GM13976 (cell line): ENCODE measurements around the gene RASA3.

Experiments
- DNase-seq: peaks from one replicate; pipeline ENCODE4 v3.0.0; 2012; ENCODE audit warnings: low spot score
- in situ Hi-C: fragments of 300-500 bp; cut with MboI; formaldehyde crosslinking; loops from one replicate; pipeline ENCODE4 v1.12.0; 2022; ENCODE audit warnings: low sequenced_read_pairs, mixed read lengths, inconsistent platforms; ENCODE audit not compliant: unreplicated experiment
- TF ChIP-seq, protein P1 (sequence below): IDR thresholded peaks from 2 replicates; pipeline ENCODE4 v1.5.1; 2012; ENCODE audit warnings: borderline replicate concordance, mild to moderate bottlenecking; ENCODE audit not compliant: insufficient read depth; ENCODE audit errors: extremely low read depth, missing control alignments, control extremely low read depth

RASA3 gene

GRCh38 chr13:114043421-114044053, 88.9 kb downstream of the RASA3 start:
- TF ChIP-seq, protein P1, sequence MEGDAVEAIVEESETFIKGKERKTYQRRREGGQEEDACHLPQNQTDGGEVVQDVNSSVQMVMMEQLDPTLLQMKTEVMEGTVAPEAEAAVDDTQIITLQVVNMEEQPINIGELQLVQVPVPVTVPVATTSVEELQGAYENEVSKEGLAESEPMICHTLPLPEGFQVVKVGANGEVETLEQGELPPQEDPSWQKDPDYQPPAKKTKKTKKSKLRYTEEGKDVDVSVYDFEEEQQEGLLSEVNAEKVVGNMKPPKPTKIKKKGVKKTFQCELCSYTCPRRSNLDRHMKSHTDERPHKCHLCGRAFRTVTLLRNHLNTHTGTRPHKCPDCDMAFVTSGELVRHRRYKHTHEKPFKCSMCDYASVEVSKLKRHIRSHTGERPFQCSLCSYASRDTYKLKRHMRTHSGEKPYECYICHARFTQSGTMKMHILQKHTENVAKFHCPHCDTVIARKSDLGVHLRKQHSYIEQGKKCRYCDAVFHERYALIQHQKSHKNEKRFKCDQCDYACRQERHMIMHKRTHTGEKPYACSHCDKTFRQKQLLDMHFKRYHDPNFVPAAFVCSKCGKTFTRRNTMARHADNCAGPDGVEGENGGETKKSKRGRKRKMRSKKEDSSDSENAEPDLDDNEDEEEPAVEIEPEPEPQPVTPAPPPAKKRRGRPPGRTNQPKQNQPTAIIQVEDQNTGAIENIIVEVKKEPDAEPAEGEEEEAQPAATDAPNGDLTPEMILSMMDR = peak; percentile 6
- DNase-seq = no peak
- in situ Hi-C loops = no loop called here

- in situ Hi-C loops = no loop called here
- DNase-seq = no peak
- TF ChIP-seq, protein P1 = no peak
Measured at GRCh38 chr13:114042066-114042815, 90.2 kb downstream of the RASA3 start.

DNA sequence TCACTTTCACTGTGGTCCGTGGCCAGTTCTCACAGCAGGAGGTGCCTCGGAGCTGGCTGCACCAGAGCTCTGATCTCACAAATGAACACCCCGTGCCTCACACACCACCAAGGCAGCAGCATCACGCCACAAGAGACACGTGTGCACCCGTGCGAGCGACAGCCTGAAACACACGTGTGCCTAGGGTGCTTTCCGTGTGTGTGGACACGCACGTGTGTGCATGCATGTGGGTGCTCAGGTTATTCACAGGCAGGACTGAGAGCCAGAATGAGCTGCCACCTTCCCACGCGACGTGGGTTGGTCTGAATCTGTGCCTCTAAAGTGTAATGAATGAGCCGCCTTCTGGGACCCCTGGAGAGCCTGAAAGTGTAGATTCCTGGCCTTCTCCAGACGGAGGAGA, 90.9 kb downstream of the RASA3 start:
- no peak for DNase-seq
- in situ Hi-C loops = no loop called here
- TF ChIP-seq, protein P1 = no peak

DNA sequence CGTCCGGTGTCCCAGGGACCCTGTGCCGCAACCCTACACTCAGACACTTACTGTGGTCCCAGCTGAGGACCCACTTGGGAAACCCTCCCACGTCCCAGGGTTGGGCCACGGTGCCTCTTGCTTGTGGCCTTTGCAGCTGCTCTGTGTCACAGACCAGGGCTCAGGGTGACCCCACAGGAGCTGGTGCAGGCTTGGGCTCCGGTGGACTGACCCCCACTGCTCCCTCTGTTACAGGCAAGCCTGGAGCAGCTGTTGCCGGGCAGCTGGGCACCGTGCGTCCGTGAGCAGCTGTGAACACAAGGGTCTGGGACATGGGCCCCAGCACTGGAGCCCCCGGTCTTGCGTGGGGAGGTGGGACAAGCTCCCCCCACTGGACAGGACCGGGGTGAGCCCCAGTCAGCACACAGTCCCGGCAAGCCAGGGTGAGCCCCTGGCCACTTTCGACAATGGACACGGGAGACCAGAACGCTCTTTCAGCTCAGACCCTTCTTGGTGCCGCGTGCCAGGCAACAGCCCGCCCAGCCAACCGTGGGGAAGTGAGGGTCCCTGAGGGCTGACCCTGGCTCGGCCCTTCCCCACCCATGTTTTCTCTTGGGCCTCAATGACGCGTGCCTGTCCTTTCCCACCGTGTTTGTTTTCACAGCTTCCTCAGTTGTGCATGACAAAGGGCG, 92.8 kb downstream of the RASA3 start:
- TF ChIP-seq, protein P1 = no peak
- in situ Hi-C loops = no loop called here
- no peak for DNase-seq

- TF ChIP-seq, protein P1 = no peak
- in situ Hi-C loops = no loop called here
- no peak for DNase-seq
Measured at GRCh38 chr13:114038900-114039299, 93.5 kb downstream of the RASA3 start.

GRCh38 chr13:114038211-114038613, 94.2 kb downstream of the RASA3 start:
- in situ Hi-C loops = no loop called here
- TF ChIP-seq, protein P1 = no peak
- no peak for DNase-seq
